ENCODE measurements around the gene ARFRP1. TPM values are rescaled to one million over a fixed set of nuclear protein-coding genes. Genes with fewer than 3 reads are reported as not detected.

The ARFRP1 gene
- total and polyA plus RNA-seq, 2 of the 13 experiments (the other 11 are each of a cell fraction or from before 2014, with no cell fraction given) = 32.0 to 51.1 TPM

- TF ChIP-seq SCMH1 (CRISPR knock-in tag; IDR thresholded peaks at IDR 0.05; ENCODE audit: borderline replicate concordance) (no peak), SSRP1 (CRISPR knock-in tag; IDR thresholded peaks at IDR 0.05) (peak; percentile 26; the same call in 1 of the 2 replicates), ATF6 (CRISPR knock-in tag; conservative IDR thresholded peaks at IDR 0.05) (no peak), ZNF253 (CRISPR knock-in tag; IDR thresholded peaks at IDR 0.05; ENCODE audit: borderline replicate concordance) (peak; percentile 49; the same call in 1 of the 2 replicates), SMARCE1 (IDR thresholded peaks at IDR 0.05; ENCODE audit: borderline replicate concordance) (no peak), HMGA1 (CRISPR knock-in tag; conservative IDR thresholded peaks at IDR 0.05) (no peak), ZNF251 (CRISPR knock-in tag; IDR thresholded peaks at IDR 0.05) (peak; percentile 75; the same call in 1 of the 2 replicates), MATR3 (CRISPR knock-in tag; IDR thresholded peaks at IDR 0.05) (no peak; the same call in 1 of the 2 replicates), ZNF720 (CRISPR knock-in tag; IDR thresholded peaks at IDR 0.05) (no peak), ZBTB14 (CRISPR knock-in tag; IDR thresholded peaks at IDR 0.05) (peak; percentile 49), RFXANK (CRISPR knock-in tag; IDR thresholded peaks at IDR 0.05) (no peak), NBN (conservative IDR thresholded peaks at IDR 0.05) (no peak), RXRA (CRISPR knock-in tag; IDR thresholded peaks at IDR 0.05) (peak; percentile 87), NRL (CRISPR knock-in tag; IDR thresholded peaks at IDR 0.05; ENCODE audit: borderline replicate concordance) (peak; percentile 95; the same call in 1 of the 2 replicates), CCDC6 (CRISPR knock-in tag; IDR thresholded peaks at IDR 0.05) (peak; percentile 81), ZNF367 (CRISPR knock-in tag; IDR thresholded peaks at IDR 0.05; ENCODE audit: borderline replicate concordance) (no peak), CAMTA2 (CRISPR knock-in tag; IDR thresholded peaks at IDR 0.05; ENCODE audit: borderline replicate concordance) (no peak), ZNF790 (CRISPR knock-in tag; IDR thresholded peaks at IDR 0.05; ENCODE audit: borderline replicate concordance) (peak; percentile 54; the same call in 1 of the 2 replicates), ATAD3A (CRISPR knock-in tag; IDR thresholded peaks at IDR 0.05) (0 out of 2 replicates have a peak, but pooled peaks have one; percentile 37), GPBP1L1 (CRISPR knock-in tag; IDR thresholded peaks at IDR 0.05) (no peak), ZMYM2 (CRISPR knock-in tag; IDR thresholded peaks at IDR 0.05) (no peak), MIER3 (CRISPR knock-in tag; IDR thresholded peaks at IDR 0.05; ENCODE audit: borderline replicate concordance) (peak; percentile 57; the same call in 1 of the 2 replicates), ZNF713 (CRISPR knock-in tag; IDR thresholded peaks at IDR 0.05) (0 out of 2 replicates have a peak, but pooled peaks have one; percentile 86), CBX5 (CRISPR knock-in tag; IDR thresholded peaks at IDR 0.05; ENCODE audit: borderline replicate concordance) (peak; percentile 59; the same call in 1 of the 2 replicates), KDM2A (CRISPR knock-in tag; IDR thresholded peaks at IDR 0.05; ENCODE audit: borderline replicate concordance, low read depth) (peak; percentile 42), CHD2 (IDR thresholded peaks at IDR 0.05; ENCODE audit: low read depth, low read length) (peak; percentile 42; the same call in 1 of the 2 replicates), HCFC1 (IDR thresholded peaks at IDR 0.05; ENCODE audit: low read depth, low read length) (no peak), MYC (CRISPR knock-in tag; IDR thresholded peaks at IDR 0.05; ENCODE audit: borderline replicate concordance) (peak; percentile 94)
Measured at GRCh38 chr20:63737945-63738686, 30.3 kb upstream of the ARFRP1 start (continued).
